ENCODE results near the gene CORO7.

GRCh38 chr16:4347010-4347409, 69.4 kb downstream of the CORO7 start:
- TF ChIP-seq CTCF (IDR thresholded peaks at IDR 0.05 in 4 of 5, conservative IDR thresholded peaks at IDR 0.05 in 1 of 5): no peak
- TF ChIP-seq POLR2A (IDR thresholded peaks at IDR 0.05): no peak
